Measurements from ENCODE around the gene PIK3C2G.

- TF ChIP-seq CTCF (IDR thresholded peaks at IDR 0.05) (no peak), TCF12 (IDR thresholded peaks at IDR 0.05) (no peak), REST (IDR thresholded peaks at IDR 0.05; ENCODE audit: low read depth, low read length) (no peak), TEAD4 (IDR thresholded peaks at IDR 0.05; ENCODE audit: borderline replicate concordance, insufficient read depth) (no peak), SIN3A (IDR thresholded peaks at IDR 0.05; ENCODE audit: borderline replicate concordance, low read depth, low read length) (no peak), NRF1 (IDR thresholded peaks at IDR 0.05; ENCODE audit: low read depth, low read length) (no peak), EP300 (IDR thresholded peaks at IDR 0.05; ENCODE audit: borderline replicate concordance in 1 of 2, low read depth in 1 of 2, low read length in 1 of 2) (no peak)
Measured at GRCh38 chr12:18239526-18239925, 21.8 kb upstream of the PIK3C2G start.

All from SK-N-SH (cell line).